ENCODE results near the gene P2RY10. TPM values are rescaled to one million over a fixed set of nuclear protein-coding genes. Genes with fewer than 3 reads are reported as not detected.

The P2RY10 gene
- total RNA-seq, 1 experiment from 2014 or later, result not detected

- TF ChIP-seq CTCF (conservative IDR thresholded peaks at IDR 0.05; ENCODE audit: low read depth, low read length) (no peak), EZH2phosphoT487 (IDR thresholded peaks at IDR 0.05; ENCODE audit: borderline replicate concordance, low read length) (no peak), EZH2 (IDR thresholded peaks at IDR 0.05; ENCODE audit: low read length, unreplicated experiment) (no peak)
- no peaks in the 10 kb centered on the region for H3K9me2 ChIP-seq (replicated peaks; ENCODE audit: low read length)
- DNase-seq, result no peak
- no peaks in the 10 kb centered on the region for H3K4me1 ChIP-seq (ENCODE audit: insufficient read depth, low read length)
- H4K20me1 ChIP-seq (ENCODE audit: low read length), result no peaks in the 10 kb centered on the region
- POLR2A ChIA-PET (ENCODE audit: unreplicated experiment), result no interaction called here
- ATAC-seq, result no peak
- peaks cover 14% of the 10 kb centered on the region; the same call in 1 of the 2 replicates for H3K27me3 ChIP-seq (ENCODE audit: low read length)
- CTCF ChIA-PET, result no interaction called here
- no peak overlapping the region for H3K27ac ChIP-seq (ENCODE audit: low read length)
- H3K36me3 ChIP-seq (ENCODE audit: low read depth, low read length), result no peaks in the 10 kb centered on the region
- no peak overlapping the region for H3K4me3 ChIP-seq (ENCODE audit: low read length)
- H3K9me3 ChIP-seq (ENCODE audit: low read length), result no peaks in the 10 kb centered on the region
- H3K4me2 ChIP-seq (ENCODE audit: low read length), result no peak overlapping the region
- no TSS peak for BruUV-seq (replicated peaks)
- H3K79me2 ChIP-seq (ENCODE audit: low read length), result no peaks in the 10 kb centered on the region
- intact Hi-C loops (cut with micrococcal nuclease), result no loop called here
- H3K9ac ChIP-seq (ENCODE audit: low read length), result no peak overlapping the region
- H2AFZ ChIP-seq (ENCODE audit: low read length), result no peak overlapping the region
- H3F3A ChIP-seq (ENCODE audit: low read length, unreplicated experiment), result no peaks in the 10 kb centered on the region
These were observed 19.4 kb downstream of the P2RY10 start for GRCh38 chrX:78964598-78964997.

DNA sequence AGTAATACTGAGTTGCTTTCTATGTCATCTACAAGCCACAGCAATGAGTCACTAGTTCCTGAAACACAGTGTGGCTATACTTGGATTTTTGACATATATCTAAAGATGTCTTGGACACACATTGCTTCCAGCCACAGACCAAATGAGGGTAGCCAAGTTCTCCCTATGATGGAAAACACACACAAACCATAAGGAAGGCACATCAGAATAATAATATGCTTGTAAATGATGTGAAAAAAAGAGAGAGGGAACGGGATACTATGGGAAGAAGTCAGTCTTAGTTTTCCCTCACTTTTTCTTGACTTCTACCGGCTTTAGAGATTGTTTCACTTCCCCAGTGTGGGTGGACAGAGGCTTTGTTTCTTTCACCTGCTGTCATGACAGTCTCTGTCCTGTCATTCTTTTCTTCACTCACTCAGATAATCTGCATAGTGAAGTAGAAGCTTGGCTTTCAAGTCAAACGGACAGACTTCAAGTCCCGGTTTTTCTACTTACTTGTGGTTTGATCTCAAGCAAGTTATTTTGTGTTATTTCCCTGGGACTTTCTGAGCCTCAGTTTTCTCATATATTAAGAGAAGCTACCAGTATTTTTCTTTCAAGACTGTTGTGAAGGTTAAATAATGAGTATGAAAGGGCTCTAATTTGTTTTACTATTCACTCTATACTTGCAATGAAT lies 34.7 kb downstream of the P2RY10 start:
- no peak overlapping the region for H3K4me2 ChIP-seq (ENCODE audit: low read length)
- BruUV-seq (replicated peaks), result no TSS peak
- TF ChIP-seq CTCF (conservative IDR thresholded peaks at IDR 0.05; ENCODE audit: low read depth, low read length) (no peak), EZH2phosphoT487 (IDR thresholded peaks at IDR 0.05; ENCODE audit: borderline replicate concordance, low read length) (no peak), EZH2 (IDR thresholded peaks at IDR 0.05; ENCODE audit: low read length, unreplicated experiment) (no peak)
- no peak overlapping the region for H2AFZ ChIP-seq (ENCODE audit: low read length)
- H3K27me3 ChIP-seq (ENCODE audit: low read length), result no peaks in the 10 kb centered on the region
- ChIA-PET CTCF (no interaction called here), POLR2A (ENCODE audit: unreplicated experiment) (no interaction called here)
- no peaks in the 10 kb centered on the region for H3K79me2 ChIP-seq (ENCODE audit: low read length)
- no peaks in the 10 kb centered on the region for H3K9me2 ChIP-seq (replicated peaks; ENCODE audit: low read length)
- H3K9me3 ChIP-seq (ENCODE audit: low read length), result no peaks in the 10 kb centered on the region
- H3K9ac ChIP-seq (ENCODE audit: low read length), result no peak overlapping the region
- DNase-seq (peak; percentile 28), ATAC-seq (no peak)
- no peaks in the 10 kb centered on the region for H3K4me1 ChIP-seq (ENCODE audit: insufficient read depth, low read length)
- intact Hi-C loops (cut with micrococcal nuclease), result no loop called here
- no peaks in the 10 kb centered on the region for H3K36me3 ChIP-seq (ENCODE audit: low read depth, low read length)
- H3K27ac ChIP-seq (ENCODE audit: low read length), result no peak overlapping the region
- H4K20me1 ChIP-seq (ENCODE audit: low read length), result no peaks in the 10 kb centered on the region
- H3F3A ChIP-seq (ENCODE audit: low read length, unreplicated experiment), result no peaks in the 10 kb centered on the region
- H3K4me3 ChIP-seq (ENCODE audit: low read length), result no peak overlapping the region

DNA sequence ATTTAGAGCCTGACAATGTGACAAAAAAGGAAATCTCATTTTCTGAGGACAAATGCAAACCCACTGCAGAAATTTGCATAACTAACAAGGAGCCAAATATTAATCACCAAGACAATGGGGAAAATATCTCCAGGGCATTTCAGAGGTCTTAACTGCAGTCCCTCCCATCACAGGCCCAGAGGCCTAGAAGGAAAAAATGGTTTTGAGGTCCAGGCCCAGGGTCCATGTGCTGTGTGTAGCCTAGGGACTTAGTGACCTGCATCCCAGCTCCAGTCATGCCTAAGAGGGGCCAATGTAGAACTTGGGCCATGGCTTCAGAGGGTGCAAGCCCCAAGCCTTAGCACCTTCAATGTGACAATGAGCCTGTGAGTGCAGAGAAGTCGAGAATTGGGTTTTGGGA lies 44.2 kb downstream of the P2RY10 start:
- H3K27ac ChIP-seq (ENCODE audit: low read length), result no peak overlapping the region
- POLR2A ChIA-PET (ENCODE audit: unreplicated experiment), result no interaction called here
- H3K79me2 ChIP-seq (ENCODE audit: low read length), result no peaks in the 10 kb centered on the region
- TF ChIP-seq CTCF (conservative IDR thresholded peaks at IDR 0.05; ENCODE audit: low read depth, low read length) (no peak), EZH2 (IDR thresholded peaks at IDR 0.05; ENCODE audit: low read length, unreplicated experiment) (no peak)
- no peak for DNase-seq
- no peaks in the 10 kb centered on the region for H3K9me3 ChIP-seq (ENCODE audit: low read length)
- no peak overlapping the region for H3K4me3 ChIP-seq (ENCODE audit: low read length)
- no peak overlapping the region for H3K4me2 ChIP-seq (ENCODE audit: low read length)
- H3F3A ChIP-seq (ENCODE audit: low read length, unreplicated experiment), result no peaks in the 10 kb centered on the region
- ATAC-seq, result no peak
- BruUV-seq (replicated peaks), result no TSS peak
- no peaks in the 10 kb centered on the region for H3K36me3 ChIP-seq (ENCODE audit: low read depth, low read length)
- no peaks in the 10 kb centered on the region for H3K27me3 ChIP-seq (ENCODE audit: low read length)
- no peaks in the 10 kb centered on the region for H3K4me1 ChIP-seq (ENCODE audit: insufficient read depth, low read length)
- H2AFZ ChIP-seq (ENCODE audit: low read length), result no peak overlapping the region
- H4K20me1 ChIP-seq (ENCODE audit: low read length), result no peaks in the 10 kb centered on the region
- CTCF ChIA-PET, result no interaction called here
- H3K9ac ChIP-seq (ENCODE audit: low read length), result no peak overlapping the region
- H3K9me2 ChIP-seq (replicated peaks; ENCODE audit: low read length), result no peaks in the 10 kb centered on the region
- intact Hi-C loops (cut with micrococcal nuclease), result no loop called here
